ENCODE measurements around the gene NDST4. TPM values are rescaled to one million over a fixed set of nuclear protein-coding genes. Genes with fewer than 3 reads are reported as not detected.

Gene NDST4
- total and polyA plus RNA-seq, 2 of the 4 experiments (the other 2 are of a cell fraction): not detected

GRCh38 chr4:114907568-114907967 lies 205.9 kb downstream of the NDST4 start:
- no peaks in the 10 kb centered on the region for H3K9me3 ChIP-seq (ENCODE audit: control insufficient read depth, insufficient read depth, low read length)
- no TSS peak for BruUV-seq (replicated peaks)
- H4K20me1 ChIP-seq (ENCODE audit: insufficient read depth, low read length): no peaks in the 10 kb centered on the region
- intact Hi-C loops (cut with micrococcal nuclease): no loop called here
- H4K8ac ChIP-seq (ENCODE audit: low read depth in 2 of 2, low read length in 2 of 2): no peak overlapping the region
- H3K4me2 ChIP-seq (ENCODE audit: low read depth, low read length): no peak overlapping the region
- no CpG with 5 or more reads among the region's 2 CpGs for WGBS, 2 experiments (ENCODE audit: extremely low coverage in 2 of 2, insufficient read length in 1 of 2)
- dilution Hi-C loops (cut with HindIII; ENCODE audit: low sequenced_read_pairs, unreplicated experiment): no loop called here
- H2AK9ac ChIP-seq (replicated peaks; ENCODE audit: low read depth, low read length, poor library complexity): no peak overlapping the region
- no peak overlapping the region for H3K4ac ChIP-seq (ENCODE audit: low read depth, low read length)
- H4K91ac ChIP-seq (ENCODE audit: insufficient read depth, low read depth, low read length): no peak overlapping the region
- H3K14ac ChIP-seq (replicated peaks; ENCODE audit: low read depth, low read length): no peak overlapping the region
- no peak overlapping the region for H2BK20ac ChIP-seq (ENCODE audit: low read depth, low read length)
- ChIA-PET POLR2A (ENCODE audit: unreplicated experiment) (no interaction called here), CTCF (no interaction called here)
- H3K27me3 ChIP-seq (ENCODE audit: control insufficient read depth, insufficient read depth, low read length): no peaks in the 10 kb centered on the region
- no peak overlapping the region for H2BK15ac ChIP-seq (ENCODE audit: low read depth, low read length)
- DNase-seq (no peak), ATAC-seq (ENCODE audit: low read depth) (no peak)
- no peaks in the 10 kb centered on the region for H3K36me3 ChIP-seq (ENCODE audit: control insufficient read depth, insufficient read depth, low read length)
- no peak overlapping the region for H2BK120ac ChIP-seq (ENCODE audit: low read depth, low read length)
- H2AK5ac ChIP-seq (ENCODE audit: low read depth, low read length): no peak overlapping the region
- no peak overlapping the region for H3K23ac ChIP-seq (ENCODE audit: low read depth, low read length)
- H3K4me3 ChIP-seq (ENCODE audit: insufficient read depth, low read depth, low read length): no peak overlapping the region
- no peaks in the 10 kb centered on the region for H3K79me1 ChIP-seq (ENCODE audit: low read depth in 1 of 2, low read length in 2 of 2)
- H4K5ac ChIP-seq (ENCODE audit: low read depth, low read length): no peak overlapping the region
- H3K56ac ChIP-seq (ENCODE audit: extremely low read depth, insufficient read depth, low read length): no peak overlapping the region
- no peak overlapping the region for H3K27ac ChIP-seq (ENCODE audit: insufficient read depth, low read length)
- in situ Hi-C loops (cut with MboI; ENCODE audit: low sequenced_read_pairs): no loop called here
- H3K4me1 ChIP-seq (ENCODE audit: control insufficient read depth, insufficient read depth, low read length): no peaks in the 10 kb centered on the region
- H3K9me1 ChIP-seq (ENCODE audit: insufficient read depth, low read length): no peaks in the 10 kb centered on the region
- H2BK5ac ChIP-seq (ENCODE audit: low read depth, low read length, poor library complexity, severe bottlenecking): no peak overlapping the region
- H3K9ac ChIP-seq (ENCODE audit: low read depth, low read length): no peak overlapping the region
- TF ChIP-seq FOS (IDR thresholded peaks at IDR 0.05; ENCODE audit: low read depth, low read length) (no peak), SMC3 (IDR thresholded peaks at IDR 0.05; ENCODE audit: low read depth, low read length) (no peak), ELK1 (IDR thresholded peaks at IDR 0.05; ENCODE audit: borderline replicate concordance, low read depth, low read length) (no peak), CHD1 (IDR thresholded peaks at IDR 0.05; ENCODE audit: low read depth, low read length) (no peak), MXI1 (IDR thresholded peaks at IDR 0.05; ENCODE audit: borderline replicate concordance, low read depth, low read length) (no peak), POLR2A (IDR thresholded peaks at IDR 0.05; ENCODE audit: low read depth, low read length) (no peak), BHLHE40 (IDR thresholded peaks at IDR 0.05; ENCODE audit: low read depth, low read length) (no peak), RAD21 (IDR thresholded peaks at IDR 0.05; ENCODE audit: low read length) (no peak), MAFK (IDR thresholded peaks at IDR 0.05; ENCODE audit: low read depth, low read length) (no peak), CEBPB (IDR thresholded peaks at IDR 0.05; ENCODE audit: low read depth, low read length) (no peak), NFE2L2 (IDR thresholded peaks at IDR 0.05; ENCODE audit: low read depth, low read length) (no peak), RFX5 (IDR thresholded peaks at IDR 0.05; ENCODE audit: low read depth, low read length) (no peak), MAZ (IDR thresholded peaks at IDR 0.05; ENCODE audit: borderline replicate concordance, low read depth, low read length) (no peak), RCOR1 (IDR thresholded peaks at IDR 0.05; ENCODE audit: insufficient replicate concordance, low read length) (no peak), CTCF (conservative IDR thresholded peaks at IDR 0.05; ENCODE audit: low read depth, low read length) (no peak)
- H2AFZ ChIP-seq (replicated peaks; ENCODE audit: low read length, poor library complexity): no peak overlapping the region
- H3K18ac ChIP-seq (ENCODE audit: low read depth, low read length): no peak overlapping the region
